GM18502 (cell line): ENCODE measurements around the gene CHDH.

Source experiments
- ATAC-seq: cut with Tn5 transposase; IDR thresholded peaks from one replicate; pipeline ENCODE4 v1.9.1; 2021; ENCODE audit warnings: mild to moderate bottlenecking; ENCODE audit not compliant: unreplicated experiment, poor library complexity

Gene CHDH

DNA sequence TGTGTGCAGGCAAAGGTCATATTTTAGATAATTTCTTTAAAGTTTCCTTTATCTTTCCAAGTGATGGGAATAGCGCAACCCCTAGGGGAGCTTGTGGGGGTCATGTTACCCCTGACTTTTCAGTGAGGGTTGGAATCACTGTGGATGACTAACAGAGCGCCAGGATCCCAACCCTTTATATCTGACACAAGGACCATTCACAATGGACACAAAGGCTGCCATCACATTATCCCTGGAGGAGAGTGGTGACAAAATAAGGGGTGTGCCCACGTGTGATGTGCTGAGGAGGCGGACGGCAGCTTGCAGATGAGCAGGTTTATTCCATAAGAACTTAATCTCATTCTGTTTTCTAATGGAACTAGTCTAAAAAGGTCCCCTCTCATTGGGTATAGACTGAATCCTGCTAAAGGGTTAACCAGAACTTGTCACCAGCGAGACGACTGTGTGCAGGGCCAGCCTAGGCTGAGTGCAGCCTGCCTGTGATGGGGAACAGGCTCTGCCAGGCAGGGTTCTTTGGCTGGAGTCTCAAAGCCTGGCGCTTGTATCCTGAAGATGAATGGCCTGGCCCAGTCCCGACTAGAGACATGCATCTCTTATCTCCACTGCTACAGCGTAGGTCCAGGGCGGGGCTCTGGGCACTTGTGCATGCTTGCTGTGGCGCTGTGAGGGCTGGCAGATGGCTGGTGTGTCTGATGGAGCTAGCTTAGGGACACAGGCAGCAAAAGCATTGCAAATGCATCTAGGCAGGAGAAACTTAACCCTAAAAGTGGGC is 50.2 kb downstream of the CHDH start:
- no peak for ATAC-seq

DNA sequence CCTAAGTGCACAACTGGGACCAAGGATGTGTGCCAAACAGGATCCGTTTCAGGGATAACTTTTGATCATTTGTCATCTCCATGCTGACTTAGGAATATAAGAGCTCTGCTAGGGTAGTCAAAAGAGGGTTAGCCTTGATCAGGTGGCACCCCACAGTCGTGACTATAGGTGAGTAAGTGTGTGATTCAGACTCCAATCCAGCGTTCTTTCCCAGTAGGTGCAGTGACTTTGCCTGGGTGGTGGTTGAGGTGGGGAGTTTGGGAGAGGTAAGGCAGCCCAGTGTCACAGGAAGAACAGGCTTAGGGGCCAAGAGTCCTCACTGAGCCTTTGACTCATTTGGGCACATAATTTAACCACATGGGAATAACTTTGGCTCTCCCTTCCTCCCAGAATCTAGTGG is 51.0 kb downstream of the CHDH start:
- no peak for ATAC-seq

DNA sequence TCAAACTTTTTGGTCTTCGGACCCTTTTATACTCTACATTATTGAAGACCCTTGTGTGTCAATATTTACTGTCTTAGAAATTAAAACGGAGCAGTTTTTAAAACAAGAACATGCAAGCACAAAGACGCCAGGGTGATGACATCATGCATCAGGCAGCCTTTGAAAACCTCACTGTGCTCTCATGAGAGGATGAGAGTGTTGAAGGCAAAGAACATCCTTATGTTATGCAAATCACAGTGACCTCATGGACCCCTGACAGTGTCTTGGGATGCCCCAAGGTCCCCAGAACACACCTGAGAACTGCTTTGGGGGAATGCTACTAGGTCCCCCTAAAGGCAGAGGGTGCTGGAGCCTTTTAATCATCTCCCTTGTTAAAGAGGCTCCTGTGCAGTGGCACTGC is 51.6 kb downstream of the CHDH start:
- no peak for ATAC-seq

DNA sequence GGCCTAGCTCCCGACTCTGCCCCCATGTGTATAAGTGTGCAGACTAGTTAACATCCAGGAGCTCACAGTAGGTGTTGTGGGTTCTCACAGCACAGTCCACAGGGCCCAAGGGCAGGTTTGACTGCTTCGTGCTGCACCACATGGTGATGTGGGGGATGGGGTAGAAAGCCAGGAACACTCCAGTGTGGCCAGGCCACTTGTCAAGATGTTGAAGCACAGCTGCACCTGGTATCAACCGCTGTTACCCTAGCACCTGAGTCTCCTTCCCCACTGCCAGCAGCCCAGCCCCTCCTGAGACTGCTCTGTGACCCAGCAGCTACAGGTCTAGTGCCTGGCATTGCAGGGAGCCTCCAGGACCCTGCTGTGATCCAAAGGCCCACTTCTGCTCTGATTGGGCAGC is 53.4 kb downstream of the CHDH start:
- no peak for ATAC-seq

DNA sequence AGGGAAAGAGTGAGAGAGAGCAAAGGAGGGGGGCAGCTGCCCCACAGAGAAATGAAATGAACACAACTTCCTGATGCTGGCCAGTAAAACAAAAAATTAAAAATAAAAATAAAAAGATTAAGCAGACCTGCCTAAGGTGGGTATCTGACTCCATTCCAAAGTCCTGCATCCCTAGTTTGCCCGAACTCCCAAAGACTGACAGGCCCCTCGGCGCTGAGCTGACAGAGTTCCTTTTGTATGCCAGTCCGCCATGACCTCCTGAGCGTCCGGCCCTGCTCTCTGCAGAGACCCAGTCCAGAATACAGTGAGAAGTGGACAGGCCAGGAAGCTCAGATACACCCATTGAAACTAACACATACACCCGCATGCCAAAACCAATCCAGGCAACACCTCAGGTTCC is 54.9 kb downstream of the CHDH start:
- no peak for ATAC-seq

DNA sequence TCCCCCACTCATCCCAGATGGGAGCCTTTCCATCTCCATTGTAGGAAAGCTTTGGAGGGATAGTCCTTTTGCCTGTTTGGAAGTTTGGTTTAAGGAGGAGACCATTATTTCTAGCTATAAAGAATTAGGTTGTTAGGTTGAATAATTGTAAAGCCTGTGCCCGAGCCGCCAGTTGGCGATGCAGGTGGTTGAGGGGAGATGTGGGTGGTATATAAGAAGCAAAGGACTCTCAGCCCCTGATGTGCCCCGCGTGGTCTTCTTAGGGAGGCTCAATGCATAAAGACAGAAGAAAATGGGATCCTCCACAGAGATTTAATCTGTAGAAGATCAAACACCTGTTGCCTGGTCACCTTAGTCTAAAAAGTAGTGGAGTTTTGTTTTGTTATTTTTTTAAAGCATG is 55.7 kb downstream of the CHDH start:
- no peak for ATAC-seq

DNA sequence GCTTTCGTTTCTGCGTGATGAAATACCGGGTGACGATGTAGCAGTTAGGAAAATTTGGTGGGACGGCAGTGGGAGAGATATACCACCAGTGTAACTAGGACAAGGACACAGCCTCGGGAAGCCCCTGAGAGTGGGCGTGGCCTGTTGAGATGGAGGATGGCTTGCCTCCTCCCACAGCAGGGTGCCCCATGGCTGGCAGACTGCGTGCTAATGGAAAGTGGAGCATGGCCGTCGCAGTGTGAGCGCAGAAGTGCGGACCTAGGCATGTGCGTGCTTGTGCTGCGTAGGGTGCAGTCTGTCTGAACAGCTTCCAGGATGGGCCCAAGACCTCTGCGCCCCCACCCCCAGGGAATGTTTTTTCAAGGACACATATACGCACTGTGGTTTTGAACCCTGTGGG is 56.8 kb downstream of the CHDH start:
- no peak for ATAC-seq

DNA sequence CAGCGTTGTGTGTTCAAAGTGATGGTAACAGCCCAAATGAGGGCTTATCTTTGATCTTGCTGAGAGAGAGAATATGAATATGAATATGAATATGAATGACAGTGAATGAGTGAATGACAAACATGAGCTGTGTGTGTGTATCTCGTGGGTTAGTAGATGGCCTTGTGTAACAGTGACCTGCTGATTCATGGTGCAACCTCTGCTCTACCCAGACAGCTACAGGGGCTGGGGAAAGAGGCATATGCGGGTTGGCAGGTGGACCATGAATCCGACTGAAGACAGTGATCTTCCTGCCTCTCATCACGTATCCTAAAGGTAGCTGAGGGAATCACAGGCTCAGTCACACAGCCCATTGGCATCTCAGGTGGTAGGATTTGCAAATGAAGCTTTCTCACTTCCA is 58.2 kb downstream of the CHDH start:
- ATAC-seq, result no peak

DNA sequence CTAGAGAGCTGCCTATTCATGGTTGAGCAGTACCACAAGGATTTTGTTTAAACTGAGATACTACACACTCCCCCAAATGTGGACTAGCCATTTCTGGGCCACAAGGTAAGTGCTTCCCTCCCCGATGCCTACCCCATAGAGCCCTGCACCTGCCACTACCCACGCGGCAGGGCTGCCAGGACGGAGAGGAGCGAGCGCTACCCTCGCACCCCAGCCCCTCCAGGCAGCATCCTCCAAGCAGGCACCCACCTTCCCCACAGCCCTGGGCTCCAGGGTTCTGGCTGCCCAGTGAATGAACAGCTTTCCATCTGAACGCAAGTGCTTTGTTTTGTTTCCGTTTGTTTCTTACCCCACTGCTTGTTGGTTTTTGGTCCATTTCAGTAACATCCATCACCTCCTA is 59.2 kb downstream of the CHDH start:
- ATAC-seq, result no peak

DNA sequence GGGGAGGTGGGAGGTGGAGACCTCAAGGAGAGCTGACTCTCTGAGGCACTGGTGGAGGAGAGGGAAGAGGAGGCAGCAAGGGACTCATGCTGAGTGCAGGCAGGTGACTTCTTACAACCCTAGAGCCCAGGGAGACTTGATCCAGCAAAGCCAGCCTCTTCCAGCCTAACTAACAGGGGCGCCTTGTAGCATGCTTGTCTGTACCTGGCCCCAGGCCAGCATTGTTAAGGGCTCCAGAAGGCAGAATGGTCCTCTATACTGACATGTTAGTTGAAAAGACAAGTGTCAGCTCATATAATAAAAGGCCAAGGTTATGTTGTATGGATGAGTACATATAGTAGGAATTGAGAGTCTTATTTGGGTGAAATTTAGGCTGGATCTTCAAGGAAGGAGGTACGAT is 65.4 kb downstream of the CHDH start:
- ATAC-seq, result no peak

DNA sequence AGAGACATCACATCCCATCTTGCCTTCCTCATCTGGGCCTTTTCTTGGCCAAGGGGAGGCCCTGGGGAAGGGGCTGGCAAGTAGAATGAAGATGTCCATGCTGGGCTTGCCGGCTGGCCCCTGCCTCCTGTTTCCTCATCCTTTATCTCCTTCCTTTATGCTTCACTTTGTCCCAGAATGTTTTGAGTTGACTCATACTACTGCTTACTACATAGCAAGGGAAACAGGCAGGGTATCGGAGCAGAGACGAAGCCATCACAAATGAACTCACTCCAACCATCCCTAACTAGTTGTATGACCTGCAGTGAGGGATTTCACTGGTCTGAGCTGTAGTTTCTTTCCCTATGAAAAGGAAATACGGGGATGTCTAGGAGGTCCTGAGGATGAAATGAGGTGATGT is 66.0 kb downstream of the CHDH start:
- ATAC-seq, result no peak

DNA sequence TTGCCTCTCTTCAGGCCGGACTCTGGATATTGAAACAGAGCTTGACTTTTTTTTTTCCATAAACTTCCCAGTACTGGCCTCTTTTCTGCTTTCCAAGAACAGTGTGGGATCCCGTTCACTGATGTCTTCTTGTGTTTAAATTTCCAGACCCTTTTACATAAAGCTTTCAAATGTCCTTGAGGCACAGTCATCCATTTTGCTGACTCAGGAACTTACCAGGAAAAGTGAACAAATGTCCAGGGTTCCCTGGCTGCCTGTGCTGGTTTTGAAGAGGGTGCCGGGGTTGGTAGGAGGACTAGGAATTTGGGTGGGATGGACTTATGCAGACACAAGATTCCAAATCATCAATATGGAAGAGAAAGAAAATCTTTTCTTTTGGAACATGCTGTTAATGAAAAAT is 68.1 kb downstream of the CHDH start:
- no peak for ATAC-seq

DNA sequence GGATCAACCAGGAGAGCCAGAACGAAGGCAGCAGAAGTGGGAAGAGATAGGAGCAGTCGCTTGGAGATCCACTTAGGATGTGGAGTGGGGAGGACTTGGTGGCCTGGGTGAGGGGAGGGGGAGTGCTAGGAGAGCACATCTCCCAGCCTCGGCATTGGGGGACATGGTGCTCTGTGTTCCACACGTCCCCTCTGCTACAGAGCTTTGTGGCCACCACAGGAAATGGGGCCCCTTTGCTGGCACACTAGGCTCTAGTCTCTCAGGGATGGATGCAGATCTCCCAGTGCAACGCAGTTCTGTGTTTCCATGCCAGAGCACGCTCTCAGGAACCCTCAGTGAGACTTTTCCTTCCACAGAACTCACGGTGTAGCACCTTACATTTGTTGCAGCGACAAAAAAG is 68.8 kb downstream of the CHDH start:
- ATAC-seq, result no peak

DNA sequence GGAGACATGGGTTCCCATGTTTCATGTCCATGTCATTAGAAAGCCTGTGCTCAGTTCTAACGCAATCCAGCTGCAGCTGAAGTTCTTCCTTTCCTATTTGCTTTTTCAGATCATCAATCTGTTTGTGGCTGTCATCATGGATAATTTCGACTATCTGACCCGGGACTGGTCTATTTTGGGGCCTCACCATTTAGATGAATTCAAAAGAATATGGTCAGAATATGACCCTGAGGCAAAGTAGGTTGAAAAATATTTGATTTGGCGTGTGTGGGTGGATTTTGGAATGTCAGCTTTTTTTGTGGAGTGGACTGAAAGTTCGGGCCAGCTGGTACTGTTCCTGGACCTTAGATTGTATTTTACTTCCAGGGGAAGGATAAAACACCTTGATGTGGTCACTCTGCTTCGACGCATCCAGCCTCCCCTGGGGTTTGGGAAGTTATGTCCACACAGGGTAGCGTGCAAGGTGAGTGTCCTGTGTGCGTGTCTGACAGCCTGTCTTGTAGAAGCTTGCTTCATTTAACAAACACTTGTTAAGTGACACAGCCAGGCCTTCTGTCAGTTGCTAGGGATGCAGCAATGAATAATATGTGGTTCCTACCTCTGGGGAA is 69.6 kb downstream of the CHDH start:
- no peak for ATAC-seq

DNA sequence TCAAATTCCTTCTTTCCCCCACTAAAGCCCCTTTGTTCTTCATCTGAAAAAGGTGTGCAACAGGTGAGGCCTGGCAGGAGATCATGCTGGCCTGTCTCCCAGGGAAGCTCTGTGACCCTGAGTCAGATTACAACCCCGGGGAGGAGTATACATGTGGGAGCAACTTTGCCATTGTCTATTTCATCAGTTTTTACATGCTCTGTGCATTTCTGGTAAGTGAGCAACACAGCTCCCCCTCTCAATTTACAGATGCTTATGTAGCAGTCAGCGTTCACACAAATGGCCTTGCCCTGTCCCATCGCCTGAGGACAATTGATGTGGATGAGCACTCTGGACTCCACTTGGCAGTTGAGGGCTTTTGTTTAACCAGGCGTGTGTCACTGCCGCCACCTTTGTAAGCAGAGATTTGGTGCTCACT is 70.4 kb downstream of the CHDH start:
- ATAC-seq, result no peak

DNA sequence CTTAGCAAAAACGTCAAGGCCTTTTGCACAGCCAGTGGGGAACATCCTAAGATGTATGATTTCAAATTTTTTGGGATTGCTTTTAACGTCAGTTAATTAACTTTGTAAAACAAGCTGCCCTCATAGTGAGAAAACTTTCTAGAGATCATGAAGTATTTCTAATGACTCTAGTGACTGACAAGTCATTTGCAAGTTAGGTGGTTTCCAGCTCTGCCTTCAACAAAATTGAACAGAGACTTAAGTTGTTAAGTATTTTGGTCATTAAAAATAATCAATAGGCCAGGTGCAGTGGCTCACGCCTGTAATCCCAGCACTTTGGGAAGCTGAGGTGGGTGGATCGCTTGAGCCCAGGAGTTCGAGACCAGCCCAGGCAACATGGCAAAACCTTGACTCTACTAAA is 71.2 kb downstream of the CHDH start:
- ATAC-seq, result no peak

DNA sequence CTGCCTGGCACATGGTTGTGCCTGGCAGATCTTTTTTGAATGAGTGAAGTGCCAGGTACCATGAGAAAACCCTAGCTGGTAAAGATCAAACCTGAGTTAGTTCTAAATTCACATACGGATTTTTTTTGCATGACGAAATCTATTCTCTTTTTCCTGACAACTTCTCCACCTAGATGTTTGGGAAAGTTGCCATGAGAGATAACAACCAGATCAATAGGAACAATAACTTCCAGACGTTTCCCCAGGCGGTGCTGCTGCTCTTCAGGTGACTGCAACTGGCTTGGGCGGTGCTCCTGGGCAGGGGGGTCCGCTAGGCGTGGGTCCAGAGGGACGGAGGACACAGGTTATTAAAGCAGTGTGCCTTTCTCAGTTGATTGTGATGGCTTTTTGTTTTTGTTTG is 71.8 kb downstream of the CHDH start:
- no peak for ATAC-seq

DNA sequence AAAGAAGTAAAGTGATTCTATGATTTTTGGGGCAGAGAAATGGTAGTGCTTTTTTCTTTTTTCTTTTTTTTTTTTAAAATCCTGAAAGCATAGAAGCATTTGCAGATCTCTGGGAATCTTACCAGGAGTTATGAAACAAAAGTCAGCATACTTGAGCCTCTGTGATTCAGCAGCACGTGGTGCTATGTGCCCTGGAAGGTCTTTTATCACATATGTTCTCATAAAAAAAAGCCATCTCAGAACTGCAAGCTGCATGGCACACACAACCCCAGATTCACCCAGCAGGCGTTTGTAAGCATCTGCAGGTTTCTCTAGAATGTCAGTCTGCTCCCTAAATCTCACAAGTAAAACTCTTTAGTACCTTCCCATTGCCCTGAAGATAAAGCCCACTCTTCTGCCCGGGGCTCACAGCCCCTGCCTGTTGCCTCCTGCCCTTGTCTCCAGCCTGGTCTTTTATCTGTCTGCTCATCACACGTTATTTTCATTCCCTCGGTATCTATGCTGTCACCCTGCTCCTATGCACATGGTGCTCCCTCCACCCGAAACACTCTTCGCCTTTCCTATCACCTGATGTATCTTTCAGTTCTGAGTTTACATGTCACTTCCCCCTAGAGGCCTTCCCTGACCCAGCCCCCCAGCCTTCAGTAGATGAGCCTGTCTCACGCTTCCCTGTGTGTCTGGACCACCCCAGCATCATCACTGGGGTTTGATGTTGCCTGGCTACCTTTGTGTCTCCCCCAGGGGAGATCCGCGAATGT is 72.4 kb downstream of the CHDH start:
- peak; percentile 91 for ATAC-seq

DNA sequence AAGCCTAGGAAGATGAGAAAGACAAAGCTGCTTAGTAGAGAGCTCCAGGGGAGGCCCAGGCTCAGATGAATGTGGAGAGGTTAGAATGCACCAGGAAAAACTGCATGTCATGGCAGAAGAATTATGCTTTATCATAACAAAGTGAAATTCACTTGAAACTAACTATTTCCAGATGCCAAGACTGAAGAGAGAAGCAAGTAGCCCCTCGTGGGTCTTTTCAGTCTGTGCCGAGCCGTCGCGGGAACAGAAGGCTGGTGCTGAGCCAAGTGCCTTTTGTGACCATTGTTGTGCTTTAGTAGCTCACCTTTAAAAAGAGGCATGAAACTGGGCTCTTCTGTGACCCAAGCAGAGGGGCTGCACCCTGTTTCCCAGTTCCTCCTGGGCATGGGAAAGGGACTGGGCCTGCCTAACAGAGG is 73.2 kb downstream of the CHDH start:
- ATAC-seq, result no peak

DNA sequence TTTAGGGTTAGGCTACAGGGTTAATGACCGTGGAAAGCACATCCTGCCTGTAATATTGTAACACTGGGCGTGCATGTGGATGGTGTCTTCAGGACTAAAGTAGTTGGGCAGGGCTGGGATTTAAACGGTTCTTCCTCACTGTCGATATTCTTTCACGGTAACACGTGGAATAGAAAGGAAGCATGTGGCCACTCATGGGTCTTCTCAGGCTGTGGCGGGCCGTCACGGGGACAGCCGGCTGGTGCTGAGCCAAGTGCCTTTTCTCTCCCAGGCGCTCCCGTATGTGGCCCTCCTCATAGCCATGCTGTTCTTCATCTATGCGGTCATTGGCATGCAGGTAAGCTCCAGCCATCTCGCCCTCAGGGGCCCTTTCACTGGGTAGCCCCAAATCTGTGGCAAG is 73.7 kb downstream of the CHDH start:
- no peak for ATAC-seq
